Renal pelvis (tissue), 4 donors: ENCODE measurements around the gene FNTB. TPM values are rescaled to one million over a fixed set of nuclear protein-coding genes. Genes with fewer than 3 reads are reported as not detected.
"Not testable (repeated sequence)": the region's sequence is repeated elsewhere in the genome, so short reads cannot be mapped to it uniquely, and the experiment has no call there.

Experiments used
- DNase-seq: peaks from one replicate; pipeline ENCODE4 v3.0.0-alpha.2; 2013
- polyA plus RNA-seq, 3 donors: library from polyadenylated mRNA; unstranded; fragments of 120-200 nt; gene quantifications; one replicate each; pipeline ENCODE4 v1.2.1, GENCODE V29; 2013; ENCODE audit not compliant: insufficient read length in 3 of 3

The FNTB gene
- polyA plus RNA-seq, 3 donors: 31.2 to 37.7 (median 36.7) TPM

- DNase-seq: peak; percentile 27
Measured at GRCh38 chr14:65006261-65006721, 19.6 kb downstream of the FNTB start.

- no peak for DNase-seq
Measured at GRCh38 chr14:65007202-65007601, 20.5 kb downstream of the FNTB start.

GRCh38 chr14:65010211-65010931 is 23.7 kb downstream of the FNTB start:
- no peak for DNase-seq

- DNase-seq: peak; percentile 16
Measured at GRCh38 chr14:65011538-65011937, 24.8 kb downstream of the FNTB start.

GRCh38 chr14:65012353-65012752 is 25.7 kb downstream of the FNTB start:
- no peak for DNase-seq

- no peak for DNase-seq
Measured at GRCh38 chr14:65015391-65015790, 28.7 kb downstream of the FNTB start.

- DNase-seq: no peak
Measured at GRCh38 chr14:65016471-65016870, 29.8 kb downstream of the FNTB start.

GRCh38 chr14:65019944-65020566 is 33.4 kb downstream of the FNTB start:
- peak; percentile 71 for DNase-seq

- DNase-seq: no peak
Measured at GRCh38 chr14:65024957-65025356, 38.3 kb downstream of the FNTB start.

- DNase-seq: no peak
Measured at GRCh38 chr14:65025818-65026217, 39.1 kb downstream of the FNTB start.

- DNase-seq: no peak
Measured at GRCh38 chr14:65026526-65026925, 39.8 kb downstream of the FNTB start.

- no peak for DNase-seq
Measured at GRCh38 chr14:65027127-65027799, 40.6 kb downstream of the FNTB start.

- DNase-seq: no peak
Measured at GRCh38 chr14:65028937-65029336, 42.2 kb downstream of the FNTB start.

GRCh38 chr14:65031321-65031720 is 44.6 kb downstream of the FNTB start:
- not testable (repeated sequence) for DNase-seq

- no peak for DNase-seq
Measured at GRCh38 chr14:65032319-65032718, 45.6 kb downstream of the FNTB start.

GRCh38 chr14:65033181-65033580 is 46.5 kb downstream of the FNTB start:
- DNase-seq: no peak

GRCh38 chr14:65034021-65034420 is 47.3 kb downstream of the FNTB start:
- no peak for DNase-seq

- DNase-seq: no peak
Measured at GRCh38 chr14:65035049-65035448, 48.4 kb downstream of the FNTB start.

- no peak for DNase-seq
Measured at GRCh38 chr14:65038966-65039365, 52.3 kb downstream of the FNTB start.

GRCh38 chr14:65040666-65041433 is 54.2 kb downstream of the FNTB start:
- DNase-seq: no peak

- no peak for DNase-seq
Measured at GRCh38 chr14:65041434-65041915, 54.8 kb downstream of the FNTB start.

GRCh38 chr14:65042296-65042695 is 55.6 kb downstream of the FNTB start:
- no peak for DNase-seq
